ENCODE measurements around the gene GPR150. TPM values are rescaled to one million over a fixed set of nuclear protein-coding genes. Genes with fewer than 3 reads are reported as not detected.

Gene GPR150
- total RNA-seq, 6 experiments from 2014 or later: 0.11 to 0.31 (median 0.17) TPM; not detected in 2

DNA sequence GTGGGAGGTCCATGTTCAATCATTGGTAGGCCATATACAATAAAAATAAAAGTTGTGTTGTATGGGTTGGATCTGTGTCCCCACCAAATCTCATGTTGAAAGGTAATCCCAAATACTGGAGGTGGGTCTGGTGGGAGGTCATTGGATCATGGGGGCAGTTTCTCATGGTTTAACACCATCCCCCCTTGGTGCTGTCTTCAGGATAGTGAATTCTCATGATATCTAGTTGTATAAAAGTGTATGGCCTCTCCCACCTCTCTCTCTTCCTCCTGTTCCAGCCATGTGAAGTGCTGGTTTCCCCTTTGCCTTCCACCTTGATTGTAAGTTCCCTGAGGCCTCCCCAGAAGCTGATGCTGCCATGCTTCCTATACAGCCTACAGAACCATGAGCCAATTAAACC, 47.8 kb downstream of the GPR150 start:
- DNase-seq (no peak), ATAC-seq (no peak)
- Histone ChIP-seq H3K27me3 (no peaks in the 10 kb centered on the region), H3K27ac (no peak overlapping the region), H3K9me3 (no peaks in the 10 kb centered on the region), H3K4me3 (no peak overlapping the region), H3K4me1 (peaks cover 0 to 12% (median 0%) of the 10 kb centered on the region in 4 donors), H3K36me3 (no peaks in the 10 kb centered on the region)
- no peak for TF ChIP-seq POLR2A (IDR thresholded peaks at IDR 0.05)
- TF ChIP-seq, protein P1, sequence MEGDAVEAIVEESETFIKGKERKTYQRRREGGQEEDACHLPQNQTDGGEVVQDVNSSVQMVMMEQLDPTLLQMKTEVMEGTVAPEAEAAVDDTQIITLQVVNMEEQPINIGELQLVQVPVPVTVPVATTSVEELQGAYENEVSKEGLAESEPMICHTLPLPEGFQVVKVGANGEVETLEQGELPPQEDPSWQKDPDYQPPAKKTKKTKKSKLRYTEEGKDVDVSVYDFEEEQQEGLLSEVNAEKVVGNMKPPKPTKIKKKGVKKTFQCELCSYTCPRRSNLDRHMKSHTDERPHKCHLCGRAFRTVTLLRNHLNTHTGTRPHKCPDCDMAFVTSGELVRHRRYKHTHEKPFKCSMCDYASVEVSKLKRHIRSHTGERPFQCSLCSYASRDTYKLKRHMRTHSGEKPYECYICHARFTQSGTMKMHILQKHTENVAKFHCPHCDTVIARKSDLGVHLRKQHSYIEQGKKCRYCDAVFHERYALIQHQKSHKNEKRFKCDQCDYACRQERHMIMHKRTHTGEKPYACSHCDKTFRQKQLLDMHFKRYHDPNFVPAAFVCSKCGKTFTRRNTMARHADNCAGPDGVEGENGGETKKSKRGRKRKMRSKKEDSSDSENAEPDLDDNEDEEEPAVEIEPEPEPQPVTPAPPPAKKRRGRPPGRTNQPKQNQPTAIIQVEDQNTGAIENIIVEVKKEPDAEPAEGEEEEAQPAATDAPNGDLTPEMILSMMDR (IDR thresholded peaks at IDR 0.05): no peak
- intact Hi-C loops (cut with DNase I): loop anchor here in 1 of 2 donors (10.0 kb wide), 1 partner anchor 177 kb away; no protein-coding TSS in a partner anchor

DNA sequence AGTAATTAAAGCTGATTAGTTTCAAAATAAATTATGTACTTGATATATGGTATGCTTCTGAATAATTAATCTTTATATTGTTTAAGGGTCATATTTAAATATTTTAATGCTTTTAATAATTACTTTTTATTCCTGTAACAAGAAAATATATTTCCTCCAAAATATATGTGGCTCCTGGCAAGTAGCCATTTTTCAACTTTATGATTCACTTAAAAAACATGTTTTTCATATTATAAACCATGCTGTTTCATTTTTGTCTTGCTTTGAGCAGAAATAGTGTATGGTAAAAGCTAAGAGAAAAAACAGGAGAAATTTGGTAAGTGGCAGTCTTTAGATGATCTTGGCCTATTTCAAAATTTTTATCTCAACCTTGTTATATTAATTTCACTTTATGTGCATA, 48.3 kb downstream of the GPR150 start:
- Histone ChIP-seq H3K36me3 (no peaks in the 10 kb centered on the region), H3K27ac (no peak overlapping the region), H3K4me1 (peaks cover 0 to 16% (median 0%) of the 10 kb centered on the region in 4 donors), H3K4me3 (no peak overlapping the region), H3K27me3 (no peaks in the 10 kb centered on the region), H3K9me3 (no peaks in the 10 kb centered on the region)
- intact Hi-C loops (cut with DNase I): loop anchor here in 1 of 2 donors (10.0 kb wide), 1 partner anchor 177 kb away; no protein-coding TSS in a partner anchor
- ATAC-seq (no peak), DNase-seq (no peak)
- TF ChIP-seq, protein P1 (IDR thresholded peaks at IDR 0.05): no peak
- no peak for TF ChIP-seq POLR2A (IDR thresholded peaks at IDR 0.05)

DNA sequence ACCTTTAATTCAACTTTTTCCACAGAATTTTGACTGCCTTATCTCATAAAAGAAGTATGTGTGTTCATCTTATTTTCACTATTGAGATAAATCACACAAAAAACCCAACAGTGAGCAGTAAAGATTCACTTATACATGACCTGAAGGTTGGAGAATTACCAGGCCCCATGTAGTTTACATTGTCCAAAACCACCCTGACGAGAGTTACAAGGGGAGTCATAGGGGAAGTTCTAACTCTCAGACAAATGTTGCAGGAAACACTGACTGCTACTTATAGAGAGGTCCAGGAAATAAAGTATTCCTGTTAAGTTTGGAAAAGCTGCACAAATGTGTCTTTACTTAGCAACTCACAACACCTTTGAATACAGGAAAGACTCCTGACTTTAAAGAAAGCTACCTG, 48.8 kb downstream of the GPR150 start:
- H3K27ac ChIP-seq: no peak overlapping the region
- H3K4me3 ChIP-seq: no peak overlapping the region
- H3K4me1 ChIP-seq: peaks cover 0 to 16% (median 0%) of the 10 kb centered on the region in 4 donors
- WGBS (ENCODE audit: insufficient coverage, low coverage, low lambda C conversion rate, missing lambda C conversion rate): 53% methylated on average over 1 of the region's 1 CpG
- DNase-seq: no peak
- ATAC-seq: no peak
- H3K9me3 ChIP-seq: no peaks in the 10 kb centered on the region
- H3K36me3 ChIP-seq: no peaks in the 10 kb centered on the region
- H3K27me3 ChIP-seq: no peaks in the 10 kb centered on the region
- intact Hi-C loops (cut with DNase I): loop anchor here in 1 of 2 donors (10.0 kb wide), 1 partner anchor 176 kb away; no protein-coding TSS in a partner anchor
- TF ChIP-seq POLR2A (IDR thresholded peaks at IDR 0.05): no peak
- TF ChIP-seq, protein P1 (IDR thresholded peaks at IDR 0.05): no peak

DNA sequence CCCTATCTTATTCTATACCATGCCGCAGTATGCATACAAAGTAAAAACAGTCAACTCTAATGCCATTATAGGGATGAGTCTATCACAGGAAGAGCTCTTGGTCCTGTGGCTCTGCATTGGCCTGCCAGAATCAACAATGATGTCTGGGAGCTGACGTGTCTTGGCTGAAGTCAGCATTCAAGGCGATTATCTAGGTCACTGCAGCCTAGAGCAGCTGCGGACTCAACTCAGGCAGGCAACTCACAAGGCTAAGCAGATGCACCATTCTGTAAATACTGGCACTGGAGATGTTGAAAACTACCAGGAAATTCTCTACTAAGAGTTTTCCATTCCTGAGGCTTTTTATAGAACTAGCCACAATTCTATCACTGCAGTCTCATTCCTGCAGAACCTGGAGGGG, 49.7 kb downstream of the GPR150 start:
- peak; percentile 89 to 92 (median 92) for ATAC-seq
- peaks cover 0 to 12% (median 0%) of the 10 kb centered on the region in 4 donors for H3K4me1 ChIP-seq
- TF ChIP-seq, protein P1 (IDR thresholded peaks at IDR 0.05): no peak
- TF ChIP-seq POLR2A (IDR thresholded peaks at IDR 0.05): no peak
- no peak overlapping the region for H3K4me3 ChIP-seq
- no peaks in the 10 kb centered on the region for H3K27me3 ChIP-seq
- peak overlapping the region in 1 of 3 donors; percentile 34 for H3K27ac ChIP-seq
- DNase-seq: peak; percentile 56 to 81 (median 62)
- 30% methylated on average over 4 of the region's 4 CpGs for WGBS (ENCODE audit: insufficient coverage, low coverage, low lambda C conversion rate, missing lambda C conversion rate)
- H3K36me3 ChIP-seq: no peaks in the 10 kb centered on the region
- intact Hi-C loops (cut with DNase I): loop anchor here in 1 of 2 donors (10.0 kb wide), 1 partner anchor 175 kb away; no protein-coding TSS in a partner anchor
- no peaks in the 10 kb centered on the region for H3K9me3 ChIP-seq

DNA sequence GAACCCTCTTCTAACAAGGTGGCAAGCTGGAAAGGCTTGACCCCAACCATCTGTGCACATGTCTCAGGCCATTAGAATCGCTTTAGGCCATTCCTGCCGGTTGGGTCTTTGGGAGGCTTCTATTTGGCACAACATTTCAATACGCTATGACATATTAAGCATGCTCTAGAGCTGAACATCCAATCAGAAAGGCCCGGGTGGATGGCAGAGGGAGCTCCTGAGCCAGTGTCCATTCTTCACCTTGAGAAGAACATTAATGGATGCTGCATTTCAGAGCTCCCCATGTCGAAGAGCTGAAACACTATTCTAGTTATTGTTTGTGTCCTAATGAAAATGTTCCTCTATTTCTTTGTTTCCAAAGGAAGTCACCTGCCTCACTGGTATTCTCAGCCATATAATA, 50.1 kb downstream of the GPR150 start:
- Histone ChIP-seq H3K27me3 (no peaks in the 10 kb centered on the region), H3K27ac (peak overlapping the region in 1 of 3 donors; percentile 34), H3K4me3 (no peak overlapping the region), H3K4me1 (peaks cover 0 to 11% (median 0%) of the 10 kb centered on the region in 4 donors), H3K9me3 (no peaks in the 10 kb centered on the region), H3K36me3 (no peaks in the 10 kb centered on the region)
- 90% methylated on average over 4 of the region's 5 CpGs for WGBS (ENCODE audit: insufficient coverage, low coverage, low lambda C conversion rate, missing lambda C conversion rate)
- no peak for TF ChIP-seq POLR2A (IDR thresholded peaks at IDR 0.05)
- TF ChIP-seq, protein P1 (IDR thresholded peaks at IDR 0.05): no peak
- intact Hi-C loops (cut with DNase I): loop anchor here in 1 of 2 donors (10.0 kb wide), 1 partner anchor 175 kb away; no protein-coding TSS in a partner anchor
- DNase-seq (no peak), ATAC-seq (no peak)
